H1 (cell line): ENCODE results near the gene RABL6. TPM values are rescaled to one million over a fixed set of nuclear protein-coding genes. Genes with fewer than 3 reads are reported as not detected.
"Not testable (repeated sequence)": the region's sequence is repeated elsewhere in the genome, so short reads cannot be mapped to it uniquely, and the experiment has no call there.

Experiments used
- CTCF ChIA-PET: fragments of 300-600 bp; sonication (Branson Sonifier 250); formaldehyde crosslinking; loops from one replicate; lab custom pipeline; 2021; ENCODE audit not compliant: partially characterized antibody; lab: Charles Lee
- POLR2A ChIA-PET: fragments of 300-600 bp; sonication (Branson Sonifier 250); formaldehyde crosslinking; loops from one replicate; lab custom pipeline; 2021; ENCODE audit warnings: inconsistent platforms; ENCODE audit not compliant: partially characterized antibody; lab: Charles Lee
- DNase-seq, 2 experiments: peaks; one replicate each; pipeline versions ENCODE4 v3.0.0 to v3.0.0-alpha.2; 2010 to 2022; ENCODE audit warnings: low spot score in 2 of 2, low read depth in 1 of 2, mixed read lengths in 1 of 2
- FAIRE-seq: peaks from 2 replicates; lab custom pipeline; 2011; peaks lifted over from hg19 to GRCh38; lab: Jason Lieb, UNC
- H2AFZ ChIP-seq: 2 replicates; pipeline ENCODE4 v1.8.1; 2012; ENCODE audit warnings: low read length, inconsistent platforms
- H2AK5ac ChIP-seq: 2 replicates; pipeline ENCODE4 v1.6.1; 2013; ENCODE audit warnings: low read depth, low read length
- H2BK120ac ChIP-seq: replicated peaks from 2 replicates; pipeline ENCODE3; 2013; ENCODE audit warnings: low read depth, low read length, inconsistent platforms
- H2BK12ac ChIP-seq: 2 replicates; pipeline ENCODE4 v1.6.1; 2013; ENCODE audit warnings: low read depth, low read length
- H2BK15ac ChIP-seq: 2 replicates; pipeline ENCODE4 v1.6.1; 2013; ENCODE audit warnings: low read length
- H2BK20ac ChIP-seq: 2 replicates; pipeline ENCODE4 v1.6.1; 2013; ENCODE audit warnings: low read length
- H2BK5ac ChIP-seq: 2 replicates; pipeline ENCODE4 v1.6.1; 2013; ENCODE audit warnings: low read depth, low read length
- H3K14ac ChIP-seq: 2 replicates; pipeline ENCODE4 v1.6.1; 2013; ENCODE audit warnings: inconsistent platforms; ENCODE audit not compliant: insufficient read length
- H3K18ac ChIP-seq: 2 replicates; pipeline ENCODE4 v1.6.1; 2013; ENCODE audit warnings: low read length; ENCODE audit errors: extremely low read depth
- H3K23ac ChIP-seq: 2 replicates; pipeline ENCODE4 v1.6.1; 2013; ENCODE audit warnings: inconsistent platforms; ENCODE audit not compliant: insufficient read length
- H3K23me2 ChIP-seq: 2 replicates; pipeline ENCODE4 v1.6.1; 2013; ENCODE audit warnings: low read depth, low read length
- H3K27ac ChIP-seq: 2 replicates; pipeline ENCODE4 v1.6.1; 2011; ENCODE audit warnings: low read depth, low read length, inconsistent platforms
- H3K27me3 ChIP-seq, 4 experiments: replicated peaks in 1 of 4; 1 replicate in 1 of 4; 2 replicates in 3 of 4; pipeline versions ENCODE4 v1.6.1 to v1.8.1; 2011 to 2013; ENCODE audit warnings: low read length in 3 of 4, mild to moderate bottlenecking in 3 of 4, inconsistent platforms in 2 of 4, mixed read lengths in 2 of 4, moderate library complexity in 1 of 4; ENCODE audit not compliant: control insufficient read depth in 3 of 4, insufficient read depth in 3 of 4; ENCODE audit errors: extremely low read depth in 1 of 4
- H3K36me3 ChIP-seq, 4 experiments: 2 replicates each; pipeline versions ENCODE4 v1.6.1 to v1.8.1; 2011 to 2013; ENCODE audit warnings: mild to moderate bottlenecking in 4 of 4, low read length in 3 of 4, moderate library complexity in 2 of 4, control low read depth in 1 of 4, inconsistent platforms in 1 of 4; ENCODE audit not compliant: insufficient read depth in 4 of 4, control insufficient read depth in 2 of 4
- H3K4ac ChIP-seq: replicated peaks from 2 replicates; pipeline ENCODE3; 2013; ENCODE audit warnings: low read length, low read depth, mixed read lengths, inconsistent platforms; ENCODE audit not compliant: insufficient read length
- H3K4me1 ChIP-seq, 4 experiments: replicated peaks in 1 of 4; 1 replicate in 1 of 4; 2 replicates in 3 of 4; pipeline versions ENCODE4 v1.6.1 to v1.8.1; 2011 to 2013; ENCODE audit warnings: low read length in 3 of 4, inconsistent platforms in 2 of 4, mixed read lengths in 1 of 4; ENCODE audit not compliant: insufficient read depth in 4 of 4, control insufficient read depth in 3 of 4
- H3K4me2 ChIP-seq, 2 experiments: 2 replicates each; pipeline versions ENCODE4 v1.6.1 to v1.8.1; 2011 to 2013; ENCODE audit warnings: low read depth in 2 of 2, low read length in 2 of 2, control low read depth in 1 of 2, inconsistent platforms in 1 of 2, mild to moderate bottlenecking in 1 of 2; ENCODE audit not compliant: insufficient read depth in 1 of 2
- H3K4me3 ChIP-seq, 4 experiments: fragments of 200-600, 300-600 bp in 1 of 4; sonication (generic), shearing (Covaris generic), sonication (Bioruptor Twin) in 1 of 4; 2 replicates each; pipeline versions ENCODE4 v1.5.1 to v1.8.1; 2011 to 2016; ENCODE audit warnings: low read length in 4 of 4, low read depth in 3 of 4, control low read depth in 2 of 4, inconsistent platforms in 2 of 4, mild to moderate bottlenecking in 2 of 4, mixed read lengths in 1 of 4, moderate library complexity in 1 of 4; ENCODE audit not compliant: insufficient read depth in 2 of 4; ENCODE audit errors: extremely low read depth in 1 of 4
- H3K56ac ChIP-seq: replicated peaks from 2 replicates; pipeline ENCODE3; 2013; ENCODE audit warnings: low read depth, mild to moderate bottlenecking, mixed read lengths, low read length, inconsistent platforms; ENCODE audit not compliant: insufficient read length
- H3K79me1 ChIP-seq: 2 replicates; pipeline ENCODE4 v1.6.1; 2013; ENCODE audit warnings: low read depth, low read length, control low read depth
- H3K79me2 ChIP-seq, 2 experiments: 2 replicates each; pipeline versions ENCODE4 v1.6.1 to v1.8.1; 2012 to 2013; ENCODE audit warnings: low read length in 2 of 2, mild to moderate bottlenecking in 2 of 2, inconsistent platforms in 1 of 2; ENCODE audit not compliant: insufficient read depth in 2 of 2, control insufficient read depth in 1 of 2
- H3K9ac ChIP-seq, 4 experiments: replicated peaks in 1 of 4; 1 replicate in 1 of 4; 2 replicates in 3 of 4; pipeline versions ENCODE4 v1.6.1 to v1.8.1; 2011 to 2013; ENCODE audit warnings: low read depth in 3 of 4, low read length in 3 of 4, control low read depth in 2 of 4, mild to moderate bottlenecking in 2 of 4, moderate library complexity in 2 of 4, inconsistent platforms in 1 of 4; ENCODE audit errors: extremely low read depth in 1 of 4
- H3K9me3 ChIP-seq, 2 experiments: 2 replicates each; pipeline versions ENCODE4 v1.6.1 to v1.8.1; 2012 to 2013; ENCODE audit warnings: mild to moderate bottlenecking in 2 of 2, moderate library complexity in 2 of 2, control low read depth in 1 of 2, inconsistent platforms in 1 of 2, low read depth in 1 of 2, low read length in 1 of 2, mixed read lengths in 1 of 2; ENCODE audit not compliant: insufficient read depth in 2 of 2
- H4K20me1 ChIP-seq, 2 experiments: replicated peaks in 1 of 2; 2 replicates each; pipeline versions ENCODE3 to v1.8.1; 2011 to 2013; ENCODE audit warnings: inconsistent platforms in 2 of 2, low read length in 2 of 2, mild to moderate bottlenecking in 1 of 2; ENCODE audit not compliant: insufficient read depth in 2 of 2, control insufficient read depth in 1 of 2
- H4K5ac ChIP-seq: 2 replicates; pipeline ENCODE4 v1.6.1; 2013; ENCODE audit warnings: low read length, low read depth, mixed read lengths, inconsistent platforms; ENCODE audit not compliant: insufficient read length
- H4K8ac ChIP-seq: 2 replicates; pipeline ENCODE4 v1.8.0; 2013; ENCODE audit warnings: mild to moderate bottlenecking, moderate library complexity, low read length, inconsistent platforms; ENCODE audit not compliant: insufficient read depth; ENCODE audit errors: extremely low read depth
- H4K91ac ChIP-seq: replicated peaks from 2 replicates; pipeline ENCODE3; 2013; ENCODE audit warnings: low read length, mixed read lengths, inconsistent platforms; ENCODE audit not compliant: insufficient read length
- BCL11A ChIP-seq, 2 experiments: IDR thresholded peaks; one replicate each; pipeline ENCODE4 v1.6.1; 2011; ENCODE audit warnings: low read depth in 2 of 2, low read length in 2 of 2, mild to moderate bottlenecking in 2 of 2
- CBX8 ChIP-seq: fragments of 300-800, 300-1000 bp; sonication (generic); IDR thresholded peaks from 2 replicates; pipeline ENCODE4 v1.7.1; 2016; ENCODE audit warnings: low read depth, low read length, borderline replicate concordance
- POLR2A ChIP-seq, 2 experiments: IDR thresholded peaks; 1 replicate in 1 of 2; 2 replicates in 1 of 2; pipeline ENCODE4 v1.6.1; 2011; ENCODE audit warnings: low read depth in 2 of 2, low read length in 2 of 2, mild to moderate bottlenecking in 2 of 2; ENCODE audit errors: control extremely low read depth in 1 of 2
- RBBP5 ChIP-seq: IDR thresholded peaks from 2 replicates; pipeline ENCODE4 v1.7.1; 2012; ENCODE audit warnings: low read depth, mild to moderate bottlenecking, inconsistent platforms, low read length, moderate library complexity, borderline replicate concordance
- RXRA ChIP-seq: IDR thresholded peaks from 2 replicates; pipeline ENCODE4 v1.6.1; 2011; ENCODE audit warnings: low read depth, mild to moderate bottlenecking, low read length, moderate library complexity; ENCODE audit not compliant: insufficient read depth
- TAF7 ChIP-seq: optimal IDR thresholded peaks from 2 replicates; pipeline ENCODE3; 2011; ENCODE audit warnings: low read depth, mild to moderate bottlenecking, inconsistent platforms, low read length, moderate library complexity, borderline replicate concordance
- TCF12 ChIP-seq: IDR thresholded peaks from 2 replicates; pipeline ENCODE4 v1.6.1; 2011; ENCODE audit warnings: low read depth, mild to moderate bottlenecking, low read length
- WGBS, 2 experiments: shearing (Covaris generic) in 1 of 2; methylation state at CpG; one replicate each; pipeline versions ENCODE4 v1.1.6 to v1.1.7; 2013 to 2015; ENCODE audit warnings: low lambda C conversion rate in 2 of 2, mixed read lengths in 2 of 2, inconsistent platforms in 1 of 2, low coverage in 1 of 2, missing lambda C conversion rate in 1 of 2; ENCODE audit not compliant: insufficient replicate concordance in 2 of 2, insufficient coverage in 1 of 2, insufficient read length in 1 of 2; ENCODE audit errors: extremely low coverage in 1 of 2, missing lambda C conversion rate in 1 of 2; 5-methylcytosine and 5-hydroxymethylcytosine counted together
- polyA plus RNA-seq, 7 experiments: library from polyadenylated mRNA; depleted of rRNA in 3 of 7; stranded (reverse) in 5 of 7; unstranded in 2 of 7; fragments of >200 nt in 5 of 7; fragments of 200-250 nt in 2 of 7; gene quantifications; 1 replicate in 5 of 7; 2 replicates in 1 of 7; 4 replicates in 1 of 7; pipeline versions ENCODE4 v1.2.1 to v1.2.3, GENCODE V29; 2011 to 2013; ENCODE audit warnings: missing spikeins in 2 of 7, mixed read lengths in 2 of 7
- total RNA-seq: library from RNA; stranded (reverse); fragmentation: NEBNext Ultra II Directional; extraction: Animal tissue kit (Norgen Biotek cat#: 25700); gene quantifications from 2 replicates; pipeline ENCODE4 v1.2.1, GENCODE V29; 2021

Gene RABL6
- total and polyA plus RNA-seq, 2 of the 8 experiments (the other 6 are each of a cell fraction or from before 2014, with no cell fraction given) = 70.1 to 130 TPM

GRCh38 chr9:136832581-136832980 lies 24.8 kb downstream of the RABL6 start (continued):
- TF ChIP-seq RXRA (no peak), BCL11A (IDR thresholded peaks at IDR 0.05; ENCODE audit: low read depth in 2 of 2, low read length in 2 of 2) (no peak), TAF7 (no peak), TCF12 (no peak), POLR2A (IDR thresholded peaks at IDR 0.05; ENCODE audit: control extremely low read depth in 1 of 2, low read depth in 2 of 2, low read length in 2 of 2) (no peak), RBBP5 (no peak), CBX8 (no peak)

- H2AFZ ChIP-seq, H3K56ac ChIP-seq, H3K23me2 ChIP-seq, H3K14ac ChIP-seq, FAIRE-seq, H3K23ac ChIP-seq, H3K4me2 ChIP-seq, H3K9me3 ChIP-seq, H3K79me1 ChIP-seq, H2BK120ac ChIP-seq, H2BK15ac ChIP-seq, H3K79me2 ChIP-seq, H3K27ac ChIP-seq, DNase-seq, H3K4me1 ChIP-seq, H3K27me3 ChIP-seq, H3K4ac ChIP-seq, H2BK5ac ChIP-seq, H2BK12ac ChIP-seq, H4K5ac ChIP-seq, H4K8ac ChIP-seq, H3K4me3 ChIP-seq, H4K91ac ChIP-seq, H3K9ac ChIP-seq, H3K18ac ChIP-seq, H2BK20ac ChIP-seq, H2AK5ac ChIP-seq: not testable (repeated sequence)
- POLR2A ChIA-PET = interaction anchor here (0.6 to 20.5 kb wide), 6 partner anchors 11 to 443 kb away, joined by 3 to 248 read pairs (median 14); partner anchors contain the start of genes MAMDC4 and RABL6
- CTCF ChIA-PET = interaction anchor here (1.9 to 9.0 kb wide), 3 partner anchors 9 to 40 kb away, joined by 4 to 55 read pairs (median 6); partner anchors contain the start of gene AJM1
- H3K36me3 ChIP-seq = peaks cover 9 to 43% (median 28%) of the 10 kb centered on the region in 4 experiments
- 88% methylated on average over 10 of the region's 16 CpGs; no CpG with 5 or more reads in 1 of the 2 experiments for WGBS, 2 experiments
- peaks cover 3 to 15% of the 10 kb centered on the region in 2 experiments for H4K20me1 ChIP-seq
These were observed 25.8 kb downstream of the RABL6 start for GRCh38 chr9:136833381-136834048.
